ENCODE data around the gene COP1.

Gene COP1

DNA sequence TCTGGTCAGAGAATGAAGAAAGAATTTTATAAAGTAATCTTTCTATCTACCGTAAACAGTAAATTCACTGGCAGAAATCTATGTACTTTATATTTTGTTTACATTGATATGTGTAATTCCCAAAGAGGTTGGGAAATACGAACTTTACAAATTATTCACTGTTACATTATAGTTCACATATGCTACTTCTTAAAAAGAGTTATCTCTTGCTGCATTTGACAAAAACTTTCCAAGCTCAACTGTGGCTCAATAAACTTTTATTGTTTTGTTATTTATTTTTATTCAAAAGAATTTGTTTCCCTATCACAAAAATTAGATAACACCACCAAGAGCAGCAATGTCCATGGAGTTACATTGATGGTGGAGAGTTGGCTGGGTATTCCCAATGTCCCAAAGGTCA is 262.5 kb downstream of the COP1 start:
- no peak for DNase-seq

DNA sequence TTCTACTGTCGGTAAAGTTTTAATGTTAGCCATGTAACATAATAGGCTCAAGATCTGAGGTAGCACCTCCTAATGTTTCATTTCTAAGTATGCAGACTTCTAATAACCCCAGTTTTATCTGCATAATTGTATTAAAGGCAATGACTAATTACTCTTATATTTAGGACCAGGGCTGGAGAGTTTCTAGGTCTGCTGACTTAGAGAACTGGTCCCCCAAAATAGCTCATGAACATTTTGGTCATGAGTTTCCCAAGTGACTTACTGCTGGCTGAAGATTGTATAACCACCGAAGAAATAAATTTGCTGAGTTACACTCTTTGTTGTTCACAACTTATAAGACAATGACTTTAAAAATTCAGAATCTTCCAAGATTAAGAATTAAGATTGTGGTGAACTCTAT is 265.9 kb downstream of the COP1 start:
- no peak for DNase-seq

DNA sequence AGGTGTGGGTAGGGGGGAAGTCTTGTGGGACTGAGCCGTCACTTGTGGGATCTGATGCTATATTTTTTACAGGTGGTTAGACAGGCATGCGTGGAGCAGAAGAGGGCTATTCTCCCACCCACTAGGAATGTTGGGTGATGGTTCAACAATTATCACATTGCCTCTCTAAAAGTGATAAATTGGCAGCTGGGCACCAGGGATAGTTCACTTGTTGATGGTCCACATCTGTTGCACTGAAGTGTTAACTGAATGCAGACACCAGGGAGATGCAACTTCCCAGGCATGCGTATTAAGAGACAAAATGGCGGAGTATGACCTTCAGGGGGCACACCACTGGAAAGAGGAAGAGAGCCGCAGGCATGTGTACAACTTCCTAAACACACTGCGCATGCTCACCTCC is 270.4 kb downstream of the COP1 start:
- DNase-seq, result no peak

- no peak for DNase-seq
Observed at GRCh38 chr1:175935566-175936115, 271.4 kb downstream of the COP1 start.

- no peak for DNase-seq
Observed at GRCh38 chr1:175935166-175935565, 271.9 kb downstream of the COP1 start.

- DNase-seq, result peak; percentile 52
Observed at GRCh38 chr1:175933801-175934200, 273.3 kb downstream of the COP1 start.

GRCh38 chr1:175927944-175928343 is 279.1 kb downstream of the COP1 start:
- DNase-seq, result no peak

GRCh38 chr1:175922254-175922881 is 284.7 kb downstream of the COP1 start:
- DNase-seq, result no peak

DNA sequence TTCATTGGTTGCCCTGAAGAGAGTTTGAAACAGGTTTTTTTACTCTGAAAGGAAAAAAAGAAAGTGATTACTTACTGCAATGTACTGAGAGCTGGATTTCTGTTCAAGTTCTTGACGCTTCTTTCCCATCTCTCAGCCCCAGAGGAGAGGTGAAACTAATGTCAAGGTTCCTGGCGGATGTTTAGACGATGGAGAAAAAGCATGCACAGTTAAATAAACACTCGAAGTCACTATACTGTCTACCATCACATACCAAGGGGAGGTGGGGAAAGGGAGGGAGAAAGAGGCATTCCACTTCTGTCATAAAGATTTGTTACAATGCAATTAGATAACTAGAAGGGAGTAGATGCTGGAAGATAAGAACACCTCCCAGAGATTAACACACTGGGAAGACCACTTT is 286.7 kb downstream of the COP1 start:
- DNase-seq, result no peak

GRCh38 chr1:175919001-175919400 is 288.1 kb downstream of the COP1 start:
- no peak for DNase-seq

DNA sequence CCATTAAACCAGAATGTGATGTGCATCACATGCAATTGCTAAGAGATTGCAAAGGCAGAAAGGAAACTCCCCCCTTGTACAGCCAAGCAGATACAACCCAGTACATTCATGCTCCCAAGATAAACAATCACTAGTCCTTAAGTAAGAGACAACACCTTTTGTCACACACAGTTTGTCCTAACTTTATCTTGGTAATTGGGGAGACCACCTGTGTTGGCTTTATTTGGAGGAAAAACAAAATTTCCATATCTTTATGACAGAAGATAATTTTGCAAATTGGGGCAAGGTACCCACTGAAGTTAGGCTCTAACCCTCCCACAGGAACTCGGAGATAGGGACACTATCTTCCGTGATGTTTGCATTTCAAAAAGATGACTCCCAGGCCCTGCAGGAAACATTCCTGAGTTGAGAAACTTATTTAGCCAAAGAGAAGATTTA is 288.7 kb downstream of the COP1 start:
- no peak for DNase-seq

DNA sequence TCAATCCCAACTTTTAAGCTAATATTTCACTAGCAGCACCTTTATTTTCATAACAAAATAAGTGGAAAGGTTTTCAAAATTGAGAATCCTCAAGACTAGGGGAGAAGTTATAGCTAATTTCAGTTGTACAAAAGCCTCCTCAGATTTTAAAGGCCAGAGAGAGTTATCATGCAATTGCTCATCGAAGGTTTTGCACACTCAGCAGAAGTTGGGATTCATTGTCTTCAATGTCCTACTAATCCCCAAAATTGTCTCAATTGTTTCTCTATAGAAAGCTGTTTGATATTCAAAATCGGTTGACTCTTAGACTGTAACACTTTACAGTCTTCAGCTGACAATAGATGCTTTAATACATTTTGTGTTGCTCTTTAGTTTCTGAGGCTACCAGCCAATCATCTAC is 293.0 kb downstream of the COP1 start:
- DNase-seq, result no peak

GRCh38 chr1:175911138-175911537 is 295.9 kb downstream of the COP1 start:
- no peak for DNase-seq

- DNase-seq, result peak; percentile 23
Observed at GRCh38 chr1:175906370-175906769, 300.7 kb downstream of the COP1 start.

- peak; percentile 30 for DNase-seq
Observed at GRCh38 chr1:175904808-175905207, 302.3 kb downstream of the COP1 start.

- DNase-seq, result no peak
Observed at GRCh38 chr1:175902281-175902680, 304.8 kb downstream of the COP1 start.

GRCh38 chr1:175901076-175901836 is 305.8 kb downstream of the COP1 start:
- no peak for DNase-seq

GRCh38 chr1:175900171-175900570 is 306.9 kb downstream of the COP1 start:
- no peak for DNase-seq

DNA sequence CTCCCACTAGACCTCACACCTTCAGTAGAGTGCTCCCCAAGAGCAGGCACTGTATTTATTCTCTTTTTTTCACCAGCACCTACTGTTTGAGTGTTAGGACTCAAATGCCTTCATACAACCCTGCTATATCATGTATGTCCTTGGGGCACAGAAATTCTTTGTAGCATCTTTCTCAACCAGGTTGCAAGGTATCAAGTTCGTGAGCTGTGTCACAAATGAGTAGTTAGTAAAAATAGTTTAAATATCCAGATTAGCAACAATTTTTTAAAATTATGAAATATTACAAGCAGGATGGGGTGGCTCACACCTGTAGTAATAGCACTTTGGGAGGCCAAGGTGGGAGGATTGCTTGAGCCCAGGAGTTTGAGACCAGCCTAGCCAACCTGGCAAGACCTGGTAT is 311.1 kb downstream of the COP1 start:
- DNase-seq, result no peak

Measured in NCI-H82 (cell line).